Transverse colon (tissue), 4 donors: ENCODE measurements around the gene JMJD1C. TPM values are rescaled to one million over a fixed set of nuclear protein-coding genes. Genes with fewer than 3 reads are reported as not detected.

Experiments
- DNase-seq: peaks from one replicate; pipeline ENCODE4 v3.0.0-alpha.2; 2019
- H3K27ac ChIP-seq, 4 donors: fragments of 200-600 bp; sonication (generic); 2 replicates each; pipeline ENCODE4 v1.5.1; 2016 to 2018; ENCODE audit warnings: inconsistent platforms in 4 of 4
- H3K27me3 ChIP-seq: fragments of 200-600 bp; sonication (generic); 2 replicates; pipeline ENCODE4 v1.5.1; 2017; ENCODE audit warnings: inconsistent platforms
- H3K36me3 ChIP-seq, 4 donors: fragments of 200-600 bp; sonication (generic); 2 replicates each; pipeline ENCODE4 v1.5.1; 2017 to 2019; ENCODE audit warnings: inconsistent platforms in 4 of 4
- H3K4me1 ChIP-seq, 4 donors: fragments of 200-600 bp; sonication (generic); 2 replicates each; pipeline ENCODE4 v1.5.1; 2017 to 2020; ENCODE audit warnings: inconsistent platforms in 4 of 4
- H3K4me3 ChIP-seq, 4 donors: fragments of 200-600 bp; sonication (generic); 1 replicate in 1 of 4; 2 replicates in 3 of 4; pipeline versions ENCODE4 v1.5.1 to v1.6.1; 2017 to 2019; ENCODE audit warnings: inconsistent platforms in 4 of 4
- H3K9me3 ChIP-seq, 2 donors: fragments of 200-600 bp; sonication (generic); 2 replicates each; pipeline ENCODE4 v1.5.1; 2017 to 2019; ENCODE audit warnings: inconsistent platforms in 2 of 2
- EP300 ChIP-seq: sonication (generic); formaldehyde crosslinking; IDR thresholded peaks from one replicate; pipeline ENCODE4 v1.6.1; 2017; ENCODE audit warnings: antibody characterized with exemption, low read depth
- POLR2A ChIP-seq: fragments of 450-650 bp; IDR thresholded peaks from one replicate; pipeline ENCODE4 v1.6.1; 2016; ENCODE audit warnings: antibody characterized with exemption, mild to moderate bottlenecking, moderate library complexity
- POLR2AphosphoS5 ChIP-seq, 3 donors: sonication (generic); formaldehyde crosslinking; IDR thresholded peaks; one replicate each; pipeline ENCODE4 v1.6.1; 2016; ENCODE audit warnings: antibody characterized with exemption in 3 of 3
- whole genome bisulfite sequencing, 2 donors: methylation state at CpG; one replicate each; pipeline ENCODE4 v1.1.5; 2018; ENCODE audit warnings: low coverage in 1 of 2; 5-methylcytosine and 5-hydroxymethylcytosine counted together
- in situ Hi-C, 4 donors: fragments of 200-750 bp; cut with MboI; loops; one replicate each; pipeline versions ENCODE4 v1.15.0 to v1.15.1; 2017; ENCODE audit warnings: low sequenced_read_pairs in 3 of 4, low pct_ligation_motif_present in 1 of 4, low pct_unique_long_range_greater_than_20kb in 1 of 4
- intact Hi-C: fragments of 100-400 bp; cut with DNase I; formaldehyde crosslinking; loops from one replicate; pipeline ENCODE4 v1.15.1; 2023; ENCODE audit warnings: low total_unique reads
- total RNA-seq, 4 donors: library from RNA; depleted of rRNA; stranded (reverse); fragments of >200 nt; gene quantifications; one replicate each; pipeline ENCODE4 v1.1.0, GENCODE V29; 2016
- TF ChIP-seq, protein P1 (sequence below), 5 experiments: fragments of 200-600 bp in 3 of 5; fragments of 450-650 bp in 2 of 5; sonication (generic) in 3 of 5; IDR thresholded peaks; 1 replicate in 2 of 5; 2 replicates in 3 of 5; pipeline ENCODE4 v1.5.1; 2016 to 2017; ENCODE audit warnings: antibody characterized with exemption in 5 of 5, inconsistent platforms in 3 of 5, mild to moderate bottlenecking in 2 of 5, moderate library complexity in 1 of 5

JMJD1C gene
- total RNA-seq, 4 donors from 2014 or later = 56.7 to 128 (median 78.9) TPM

DNA sequence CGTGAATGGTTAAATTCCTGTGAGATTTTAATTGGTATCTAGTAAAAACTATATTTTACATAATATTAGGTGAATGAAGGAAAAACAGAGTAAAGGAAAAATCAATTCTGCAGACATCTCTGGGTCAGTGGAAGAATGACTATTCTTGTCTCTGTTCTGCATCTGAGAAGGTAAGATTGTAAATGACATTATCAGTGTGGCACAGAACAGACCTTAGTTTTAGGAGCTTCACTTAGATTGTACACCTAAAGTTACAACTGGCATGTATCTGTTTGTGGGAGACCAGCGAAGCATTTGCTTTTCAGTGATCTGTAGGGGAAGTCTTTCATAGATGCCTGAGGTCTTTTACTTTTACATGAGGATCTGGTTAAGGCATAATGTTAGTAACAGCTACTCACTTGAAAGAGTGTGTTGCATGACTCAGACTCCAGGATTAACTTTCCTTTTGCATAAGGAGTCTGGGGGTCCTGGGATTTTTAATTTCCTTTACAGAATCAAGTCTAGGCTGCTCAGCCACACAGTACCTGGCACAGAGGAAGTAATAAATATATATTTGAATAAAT, 56.2 kb downstream of the JMJD1C start:
- no peaks in the 10 kb centered on the region for H3K9me3 ChIP-seq
- H3K4me3 ChIP-seq = no peak overlapping the region
- no peak overlapping the region for H3K27ac ChIP-seq
- 67 to 87% methylated on average over 1 to 2 of the region's 2 CpGs for WGBS, 2 donors
- in situ Hi-C loops (no loop called here), intact Hi-C loops (no loop called here)
- DNase-seq = no peak
- TF ChIP-seq, protein P1, sequence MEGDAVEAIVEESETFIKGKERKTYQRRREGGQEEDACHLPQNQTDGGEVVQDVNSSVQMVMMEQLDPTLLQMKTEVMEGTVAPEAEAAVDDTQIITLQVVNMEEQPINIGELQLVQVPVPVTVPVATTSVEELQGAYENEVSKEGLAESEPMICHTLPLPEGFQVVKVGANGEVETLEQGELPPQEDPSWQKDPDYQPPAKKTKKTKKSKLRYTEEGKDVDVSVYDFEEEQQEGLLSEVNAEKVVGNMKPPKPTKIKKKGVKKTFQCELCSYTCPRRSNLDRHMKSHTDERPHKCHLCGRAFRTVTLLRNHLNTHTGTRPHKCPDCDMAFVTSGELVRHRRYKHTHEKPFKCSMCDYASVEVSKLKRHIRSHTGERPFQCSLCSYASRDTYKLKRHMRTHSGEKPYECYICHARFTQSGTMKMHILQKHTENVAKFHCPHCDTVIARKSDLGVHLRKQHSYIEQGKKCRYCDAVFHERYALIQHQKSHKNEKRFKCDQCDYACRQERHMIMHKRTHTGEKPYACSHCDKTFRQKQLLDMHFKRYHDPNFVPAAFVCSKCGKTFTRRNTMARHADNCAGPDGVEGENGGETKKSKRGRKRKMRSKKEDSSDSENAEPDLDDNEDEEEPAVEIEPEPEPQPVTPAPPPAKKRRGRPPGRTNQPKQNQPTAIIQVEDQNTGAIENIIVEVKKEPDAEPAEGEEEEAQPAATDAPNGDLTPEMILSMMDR (IDR thresholded peaks at IDR 0.05) = no peak
- TF ChIP-seq POLR2AphosphoS5 (IDR thresholded peaks at IDR 0.05) (no peak), EP300 (no peak), POLR2A (no peak)
- no peaks in the 10 kb centered on the region for H3K36me3 ChIP-seq
- H3K4me1 ChIP-seq = peaks cover 0 to 8% (median 2%) of the 10 kb centered on the region in 4 donors
- H3K27me3 ChIP-seq = no peaks in the 10 kb centered on the region

DNA sequence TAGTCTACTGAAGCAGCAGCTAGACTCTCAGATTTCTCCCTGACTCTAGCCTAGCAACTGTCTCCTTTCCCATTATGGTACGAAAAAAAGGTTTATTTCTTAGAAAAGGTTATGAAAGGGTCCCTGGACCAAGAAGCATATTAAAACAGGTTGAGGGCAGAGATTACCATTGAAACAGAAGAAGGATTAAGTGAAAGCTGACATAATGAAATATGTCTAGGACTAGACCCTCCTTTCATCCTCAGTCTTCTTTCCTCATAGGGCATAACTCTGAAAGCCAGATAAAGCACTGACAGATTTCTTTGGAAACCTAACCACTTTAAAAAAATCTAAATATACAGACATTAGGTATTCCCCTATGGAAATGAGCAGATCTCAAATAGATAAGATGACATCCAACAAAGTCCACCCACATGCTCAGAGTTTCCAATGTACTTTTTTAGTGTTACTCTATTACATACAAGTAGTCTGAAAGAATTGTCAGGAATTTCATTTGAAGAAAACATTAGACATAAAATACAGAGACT, 58.6 kb downstream of the JMJD1C start:
- in situ Hi-C loops (no loop called here), intact Hi-C loops (no loop called here)
- no peak for DNase-seq
- no peaks in the 10 kb centered on the region for H3K9me3 ChIP-seq
- H3K4me1 ChIP-seq = peaks cover 0 to 8% (median under 1%) of the 10 kb centered on the region in 4 donors
- H3K4me3 ChIP-seq = no peak overlapping the region
- 81 to 91% methylated on average over 1 of the region's 1 CpG for WGBS, 2 donors
- H3K36me3 ChIP-seq = no peaks in the 10 kb centered on the region
- no peaks in the 10 kb centered on the region for H3K27me3 ChIP-seq
- no peak overlapping the region for H3K27ac ChIP-seq
- TF ChIP-seq POLR2A = no peak
- TF ChIP-seq EP300 = no peak
- TF ChIP-seq, protein P1 (IDR thresholded peaks at IDR 0.05) = no peak
- no peak for TF ChIP-seq POLR2AphosphoS5 (IDR thresholded peaks at IDR 0.05)

DNA sequence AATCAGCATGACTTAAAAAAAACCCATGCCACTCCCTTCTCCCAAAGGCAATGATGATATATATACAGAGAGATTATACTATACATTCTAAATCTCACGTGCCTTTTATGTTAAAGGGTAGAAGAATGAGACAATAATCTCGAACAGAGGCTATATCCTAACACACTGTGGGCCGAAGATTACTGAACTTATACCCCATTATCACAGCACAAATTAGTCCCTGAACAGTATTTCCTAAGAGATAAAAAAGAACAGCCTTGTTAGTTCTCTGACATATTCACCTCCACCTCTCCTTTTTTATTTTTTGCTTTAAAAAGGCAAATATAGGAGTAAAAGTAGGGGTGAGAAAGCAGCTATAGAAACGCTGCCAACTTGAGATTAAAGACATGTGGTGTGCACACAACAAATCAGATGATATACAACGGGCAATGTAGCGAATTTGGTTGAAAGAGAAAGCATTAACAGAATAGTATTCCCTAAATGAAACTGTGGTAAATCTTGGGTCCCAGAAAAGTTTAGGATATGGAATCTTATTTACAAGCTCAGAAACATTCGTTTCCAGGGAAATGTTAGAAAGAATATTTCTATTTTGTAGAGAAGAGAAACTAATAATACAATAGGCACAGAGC, 69.5 kb downstream of the JMJD1C start:
- H3K27ac ChIP-seq = no peak overlapping the region
- in situ Hi-C loops = no loop called here
- peaks cover 0 to 6% (median 0%) of the 10 kb centered on the region in 4 donors for H3K4me1 ChIP-seq
- TF ChIP-seq POLR2A (no peak), EP300 (no peak), POLR2AphosphoS5 (IDR thresholded peaks at IDR 0.05) (no peak)
- TF ChIP-seq, protein P1 (IDR thresholded peaks at IDR 0.05) = no peak
- intact Hi-C loops = no loop called here
- WGBS, 2 donors = 63 to 71% methylated on average over 7 of the region's 7 CpGs
- H3K36me3 ChIP-seq = no peaks in the 10 kb centered on the region
- no peaks in the 10 kb centered on the region for H3K9me3 ChIP-seq
- no peak for DNase-seq
- no peak overlapping the region for H3K4me3 ChIP-seq
- no peaks in the 10 kb centered on the region for H3K27me3 ChIP-seq

DNA sequence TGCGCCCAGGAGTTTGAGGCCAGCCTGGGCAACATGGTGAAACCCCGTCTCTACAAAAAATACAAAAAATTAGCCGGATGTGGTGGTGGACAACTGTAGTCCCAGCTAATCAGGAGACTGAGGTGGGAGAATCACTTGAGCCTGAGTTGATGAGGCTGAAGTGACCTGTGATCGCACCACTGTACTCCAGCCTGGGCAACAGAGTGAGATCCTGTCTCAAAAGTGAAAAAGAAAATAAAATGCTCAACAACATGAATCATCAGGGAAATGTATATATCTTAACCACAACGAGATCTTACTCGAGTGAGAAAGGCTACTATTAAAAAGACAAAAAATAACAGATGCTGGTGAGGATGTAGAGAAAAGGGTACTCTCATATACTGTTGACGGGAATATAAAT, 72.7 kb downstream of the JMJD1C start:
- H3K9me3 ChIP-seq = peaks cover 6 to 9% of the 10 kb centered on the region in 2 donors
- no peak for TF ChIP-seq POLR2AphosphoS5 (IDR thresholded peaks at IDR 0.05)
- no peak for TF ChIP-seq POLR2A
- no peak for TF ChIP-seq EP300
- TF ChIP-seq, protein P1 (IDR thresholded peaks at IDR 0.05) = no peak

More for the DNA sequence above, 72.7 kb downstream of the JMJD1C start:
- intact Hi-C loops (no loop called here), in situ Hi-C loops (no loop called here)
- Histone ChIP-seq H3K27me3 (no peaks in the 10 kb centered on the region), H3K36me3 (no peaks in the 10 kb centered on the region), H3K4me3 (no peak overlapping the region), H3K4me1 (peaks cover 0 to 17% (median 5%) of the 10 kb centered on the region in 4 donors), H3K27ac (no peak overlapping the region)
- WGBS, 2 donors = 88 to 93% methylated on average over 7 of the region's 7 CpGs
- no peak for DNase-seq
